GM12875 (cell line): ENCODE results near the gene ACOT12.

Experiments
- H3K4me3 ChIP-seq: one replicate; pipeline ENCODE4 v1.5.1; 2011; ENCODE audit warnings: low read depth, low read length, control low read depth
- CTCF ChIP-seq: IDR thresholded peaks from 2 replicates; pipeline ENCODE4 v1.5.1; 2011; ENCODE audit warnings: low read depth, mild to moderate bottlenecking, control low read depth, inconsistent platforms, low read length, moderate library complexity, borderline replicate concordance; ENCODE audit not compliant: insufficient read depth

Gene ACOT12

GRCh38 chr5:81313278-81313677 is 80.7 kb downstream of the ACOT12 start:
- TF ChIP-seq CTCF: no peak
- H3K4me3 ChIP-seq: no peak overlapping the region

- no peak overlapping the region for H3K4me3 ChIP-seq
- no peak for TF ChIP-seq CTCF
Observed at GRCh38 chr5:81310402-81311063, 83.4 kb downstream of the ACOT12 start.

GRCh38 chr5:81308836-81309235 is 85.1 kb downstream of the ACOT12 start:
- no peak for TF ChIP-seq CTCF
- H3K4me3 ChIP-seq: no peak overlapping the region

DNA sequence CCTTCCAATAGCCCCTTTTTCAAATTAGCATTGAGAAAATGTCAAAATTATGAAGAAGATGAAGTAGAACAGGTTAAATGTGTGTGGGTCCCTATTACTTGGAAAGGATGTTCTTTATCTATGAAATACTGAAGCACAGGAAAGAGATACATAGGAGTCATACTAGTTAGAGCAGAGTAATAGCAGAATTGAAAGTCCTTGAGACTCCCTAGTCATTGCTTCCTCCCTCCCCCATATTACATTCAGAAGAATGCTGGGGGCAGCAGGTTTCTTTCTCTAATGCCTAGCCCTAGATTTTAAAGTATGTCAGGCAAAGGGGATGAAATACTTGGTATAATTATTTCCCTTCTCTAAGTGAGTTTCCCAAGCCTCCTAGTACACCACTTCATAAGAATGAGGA is 88.1 kb downstream of the ACOT12 start:
- no peak for TF ChIP-seq CTCF
- no peak overlapping the region for H3K4me3 ChIP-seq

GRCh38 chr5:81303563-81303962 is 90.4 kb downstream of the ACOT12 start:
- H3K4me3 ChIP-seq: no peak overlapping the region
- TF ChIP-seq CTCF: no peak

GRCh38 chr5:81302596-81302995 is 91.3 kb downstream of the ACOT12 start:
- TF ChIP-seq CTCF: no peak
- no peak overlapping the region for H3K4me3 ChIP-seq

GRCh38 chr5:81301271-81302015 is 92.5 kb downstream of the ACOT12 start, which contains the start of gene ZCCHC9:
ZCCHC9 (plus strand) TSS chr5:81301587; CDS start chr5:81304758, 3,171 bp downstream.
- peak within 1 kb of the TSS; percentile 73 for H3K4me3 ChIP-seq
- no peak for TF ChIP-seq CTCF
